NK-92 (cell line): ENCODE measurements around the gene CLMN.

Experiments
- DNase-seq: peaks from one replicate; lab custom pipeline; 2025; ENCODE audit not compliant: unreplicated experiment; lab: John Stamatoyannopoulos, UW

Gene CLMN

DNA sequence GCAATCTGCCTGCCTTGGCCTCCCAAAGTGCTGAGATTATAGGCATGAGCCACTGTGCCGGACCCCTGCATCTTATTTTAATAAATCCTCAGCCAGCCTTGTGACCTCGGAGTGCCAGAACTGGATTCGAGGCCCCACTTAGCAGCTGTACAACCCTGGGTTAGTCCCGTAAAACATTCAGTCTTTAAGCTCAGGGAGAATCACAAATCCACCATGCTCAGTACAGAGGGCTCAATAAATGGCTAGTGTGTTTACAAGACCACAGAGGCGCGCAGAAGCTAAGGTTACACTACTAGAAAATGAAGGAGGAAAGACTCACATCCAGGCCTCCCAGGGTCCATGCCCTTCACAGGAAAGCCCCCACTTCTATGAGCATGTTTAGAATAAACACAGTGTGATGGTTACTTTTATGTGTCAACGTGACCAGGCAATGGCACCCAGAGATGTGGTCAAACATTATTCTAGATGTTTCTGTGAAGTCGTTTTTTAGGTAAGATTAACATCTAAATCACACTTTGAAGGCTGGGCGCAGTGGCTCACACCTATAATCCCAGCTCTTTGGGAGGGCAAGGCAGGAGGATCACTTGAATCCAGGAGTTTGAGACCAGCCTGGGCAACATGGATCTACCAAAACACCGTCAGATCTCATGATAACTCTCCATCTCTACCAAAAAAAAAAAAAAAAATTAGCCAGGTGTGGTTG is 55.3 kb downstream of the CLMN start:
- no peak for DNase-seq

GRCh38 chr14:95263527-95264231 is 56.0 kb downstream of the CLMN start:
- no peak for DNase-seq

DNA sequence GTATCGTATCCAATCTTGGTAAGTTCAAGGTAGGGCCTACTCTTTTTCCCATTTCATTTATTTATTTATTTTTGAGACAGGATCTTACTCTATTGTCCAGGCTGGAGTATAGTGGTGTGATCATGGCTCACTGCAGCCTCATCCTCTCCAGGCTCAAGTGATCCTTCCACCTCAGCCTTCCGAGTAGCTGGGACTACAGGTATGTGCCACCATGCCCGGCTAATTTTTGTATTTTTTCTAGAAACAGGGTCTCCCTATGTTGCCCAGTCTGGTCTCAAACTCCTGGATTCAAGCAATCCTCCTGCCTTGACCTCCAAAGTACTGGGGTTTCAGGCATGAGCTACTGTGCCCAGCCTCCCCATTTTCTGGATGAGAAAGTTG is 57.2 kb downstream of the CLMN start:
- DNase-seq, result no peak

DNA sequence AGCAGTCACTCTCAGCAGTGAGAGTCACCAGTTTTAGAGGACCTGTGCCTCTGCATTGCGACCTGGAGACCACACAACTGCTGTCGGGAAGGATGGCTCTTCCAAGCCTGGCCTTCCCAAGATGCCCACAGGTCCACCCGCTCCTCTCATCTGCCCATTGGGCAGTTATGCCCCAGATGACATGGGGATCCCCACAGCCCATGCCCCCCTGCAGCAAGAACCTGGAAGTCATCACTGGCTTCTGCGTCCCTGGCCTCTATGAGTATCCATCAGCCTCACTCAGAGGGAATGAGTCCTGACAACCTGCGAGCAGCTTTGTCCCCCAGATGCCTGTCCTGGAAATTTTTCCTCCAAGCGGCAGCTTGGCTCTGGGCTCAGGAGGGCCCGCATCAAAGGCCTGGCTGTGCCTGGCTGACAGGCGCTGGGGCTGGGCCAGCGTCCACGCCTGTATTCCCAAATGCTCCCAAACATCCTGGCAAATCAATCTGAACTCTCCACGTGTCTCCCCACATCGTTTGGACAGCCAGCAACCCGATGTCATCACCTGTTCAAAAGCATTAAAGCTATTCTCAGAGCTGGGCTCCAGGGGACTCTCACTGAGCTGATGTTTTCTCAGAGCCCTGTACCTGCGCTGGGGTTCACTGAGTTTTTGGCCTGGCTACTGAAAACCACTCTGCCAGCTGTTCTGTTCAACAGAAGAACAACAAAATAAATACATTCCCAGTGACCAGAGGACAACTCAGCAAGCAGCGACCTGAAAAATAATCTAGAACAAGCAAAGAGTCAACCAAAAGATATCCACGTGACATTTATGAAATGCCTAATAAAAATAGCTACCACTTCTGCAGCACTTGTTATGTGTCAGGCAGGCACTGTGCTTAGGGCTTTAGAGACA is 57.8 kb downstream of the CLMN start:
- no peak for DNase-seq

GRCh38 chr14:95260537-95261361 is 59.0 kb downstream of the CLMN start:
- DNase-seq, result no peak

GRCh38 chr14:95258754-95259593 is 60.7 kb downstream of the CLMN start:
- DNase-seq, result no peak

DNA sequence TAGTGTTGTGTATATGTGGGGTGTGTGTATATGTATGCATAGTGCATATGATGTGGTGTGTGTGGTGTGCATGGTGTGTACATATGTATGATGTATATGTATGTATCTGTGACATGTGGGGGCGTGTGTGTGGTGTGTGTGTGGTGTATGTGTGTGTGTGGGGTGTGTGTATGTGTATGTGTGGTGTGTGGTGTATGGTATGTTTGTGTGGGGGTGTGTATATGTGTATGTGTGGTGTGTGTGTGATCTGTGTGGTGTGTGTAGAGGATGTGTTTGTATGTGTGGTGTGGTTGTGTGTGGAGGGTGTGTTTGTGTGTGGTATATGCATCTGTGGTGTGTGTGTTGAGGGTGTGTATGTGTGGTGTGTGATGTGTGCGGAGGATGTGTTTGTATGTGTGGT is 61.6 kb downstream of the CLMN start:
- no peak for DNase-seq

DNA sequence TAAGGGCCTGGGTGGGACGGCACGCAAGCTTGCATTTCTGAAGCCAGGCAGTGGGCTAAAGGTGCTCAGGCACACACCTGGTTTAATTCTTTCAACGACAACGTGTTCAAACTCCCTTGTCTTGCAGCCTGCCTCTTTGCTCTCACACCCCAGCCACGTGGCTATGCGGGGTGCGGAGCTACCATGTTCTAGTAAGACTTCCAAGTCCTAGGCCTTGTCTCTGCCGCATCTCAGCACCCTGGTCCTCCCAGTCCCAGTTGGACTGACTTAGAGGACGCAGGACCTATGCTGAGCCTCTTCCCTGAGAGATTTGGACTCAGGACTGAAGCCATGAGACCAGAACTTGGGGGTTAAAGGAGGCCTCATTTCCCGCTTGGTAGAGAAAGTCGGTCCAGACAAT is 62.2 kb downstream of the CLMN start:
- no peak for DNase-seq

DNA sequence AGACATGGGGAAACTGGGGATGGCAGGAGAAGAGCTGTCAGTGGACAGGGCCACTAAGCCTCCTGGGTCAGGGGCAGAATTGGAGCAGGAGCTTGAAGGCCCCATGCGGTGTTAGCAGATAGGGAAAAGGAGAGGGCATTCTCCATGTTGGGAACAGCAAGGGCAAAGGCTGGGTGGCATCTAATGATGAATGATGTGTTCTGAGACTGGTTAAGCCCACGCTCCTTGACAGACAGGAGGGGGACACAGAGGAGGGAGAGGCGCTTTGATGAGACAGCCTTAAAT is 63.0 kb downstream of the CLMN start:
- no peak for DNase-seq

GRCh38 chr14:95256002-95256775 is 63.5 kb downstream of the CLMN start:
- DNase-seq, result no peak

- no peak for DNase-seq
Measured at GRCh38 chr14:95255487-95255886, 64.2 kb downstream of the CLMN start.

GRCh38 chr14:95255013-95255412 is 64.7 kb downstream of the CLMN start:
- DNase-seq, result no peak

GRCh38 chr14:95254288-95254687 is 65.4 kb downstream of the CLMN start:
- no peak for DNase-seq

DNA sequence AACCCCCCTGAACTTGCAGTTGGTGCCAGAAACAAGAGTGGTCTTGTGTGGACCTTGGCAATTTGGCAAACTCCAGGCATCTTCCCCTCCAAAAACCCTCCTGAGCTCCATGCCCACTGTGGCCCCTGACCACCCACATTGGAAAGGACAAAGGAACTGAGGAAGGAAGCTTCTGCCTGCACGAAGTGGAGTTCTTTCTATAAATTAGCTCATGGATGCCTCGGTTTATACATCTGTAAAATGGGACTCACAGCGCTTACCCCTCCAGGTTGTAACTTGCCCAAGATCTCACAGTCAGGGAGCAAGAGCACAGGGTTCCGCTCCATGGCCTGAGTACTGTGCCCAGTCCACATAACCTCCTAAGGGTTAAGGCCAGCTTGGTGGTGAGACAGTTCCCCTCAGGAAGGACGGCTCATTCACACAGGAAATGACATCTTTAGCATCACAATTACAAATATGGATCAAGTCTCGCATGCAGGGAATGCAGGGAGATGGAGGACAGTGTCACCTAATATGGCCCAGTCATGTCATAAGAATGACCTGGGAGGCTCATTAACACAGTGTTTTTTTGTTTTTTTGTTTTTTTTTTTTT is 66.6 kb downstream of the CLMN start:
- DNase-seq, result no peak

GRCh38 chr14:95252219-95252618 is 67.5 kb downstream of the CLMN start:
- DNase-seq, result no peak

- no peak for DNase-seq
Measured at GRCh38 chr14:95250936-95251335, 68.8 kb downstream of the CLMN start.

DNA sequence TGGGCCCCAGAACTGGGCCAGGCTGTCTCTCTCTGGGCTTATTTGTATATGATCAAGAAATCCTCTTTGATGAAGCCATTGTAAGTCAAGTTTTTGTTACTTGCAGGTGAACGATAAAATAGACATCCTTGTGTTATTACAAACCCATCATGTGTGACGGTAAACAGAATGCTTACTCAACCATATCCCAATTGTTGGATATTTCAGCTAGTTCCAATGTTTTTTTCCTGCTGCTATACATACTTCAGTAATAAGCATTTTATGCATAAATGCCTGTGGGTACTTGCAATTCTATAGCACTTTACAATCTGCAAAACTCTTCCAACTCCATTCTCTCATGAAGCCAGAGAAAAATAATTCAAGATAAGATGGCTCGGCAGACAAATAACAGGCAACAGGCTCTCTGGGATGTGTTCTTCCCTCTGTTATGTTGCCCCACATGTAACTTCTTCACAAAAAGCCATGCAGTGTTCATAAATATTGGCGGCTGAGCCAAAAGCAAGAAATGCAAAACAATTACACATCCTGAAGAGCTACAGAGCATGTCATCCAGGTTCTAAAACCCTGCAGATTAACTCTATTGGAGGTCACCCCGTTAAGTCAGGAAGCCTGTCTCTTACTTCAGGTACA is 69.5 kb downstream of the CLMN start:
- no peak for DNase-seq

GRCh38 chr14:95248432-95248831 is 71.3 kb downstream of the CLMN start:
- DNase-seq, result no peak

DNA sequence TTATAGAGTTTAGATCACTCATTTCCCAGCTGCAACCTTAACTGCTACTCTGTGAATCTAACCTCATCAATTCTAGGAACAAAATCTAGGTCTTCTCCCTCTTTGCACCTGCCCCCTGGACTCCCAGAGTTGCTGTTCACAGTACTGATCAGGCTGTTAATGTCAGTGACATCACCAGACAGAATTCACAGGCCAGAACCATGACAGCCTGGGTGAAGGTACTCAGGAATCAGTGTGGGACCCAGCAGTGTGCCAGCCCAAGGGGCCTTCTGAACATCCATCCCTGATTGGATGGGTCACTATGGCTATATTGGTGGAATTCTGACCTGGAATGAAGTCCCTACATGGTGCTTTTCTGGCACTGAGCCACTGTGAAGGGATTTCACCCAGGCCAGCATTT is 72.8 kb downstream of the CLMN start:
- no peak for DNase-seq
